ENCODE measurements around the gene EZR. TPM values are rescaled to one million over a fixed set of nuclear protein-coding genes. Genes with fewer than 3 reads are reported as not detected.

EZR gene
- total and polyA plus RNA-seq, 2 of the 8 experiments (the other 6 are each of a cell fraction or from before 2014, with no cell fraction given): 122 to 286 TPM

DNA sequence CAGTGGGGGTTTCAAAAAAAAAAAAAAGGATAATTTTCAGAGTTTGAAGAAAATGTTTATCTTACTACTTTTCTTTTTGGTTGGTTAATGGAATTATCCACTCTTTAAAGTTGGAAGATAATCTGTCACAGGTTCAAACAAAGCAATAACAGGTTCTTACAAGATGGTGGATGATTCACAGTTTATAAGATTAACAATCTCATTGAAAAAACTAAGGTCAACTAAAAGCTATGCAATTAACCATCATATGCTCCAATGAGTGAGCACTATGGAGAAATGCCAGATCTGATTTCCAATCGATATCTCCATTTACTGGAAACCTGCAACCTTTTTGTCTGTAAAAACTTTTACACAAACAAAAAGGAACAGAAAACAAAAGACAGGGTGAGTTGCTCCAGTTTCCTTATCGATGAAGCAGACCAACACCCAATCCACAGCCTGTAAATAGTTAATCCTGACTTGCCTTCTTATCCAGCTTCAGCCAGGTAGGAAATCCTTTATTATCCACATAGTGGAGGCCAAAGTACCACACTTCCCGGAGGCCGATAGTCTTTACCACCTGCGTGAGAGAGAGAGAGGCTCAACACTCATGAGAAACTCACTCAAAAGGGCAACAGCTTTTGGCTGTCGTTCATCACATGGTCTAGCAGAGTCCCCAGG lies 32.4 kb downstream of the EZR start:
- H3K4ac ChIP-seq (replicated peaks; ENCODE audit: insufficient read length, low read depth, low read length): no peak overlapping the region
- H3K23me2 ChIP-seq (ENCODE audit: low read depth, low read length): no peaks in the 10 kb centered on the region
- no peaks in the 10 kb centered on the region for H3K9me3 ChIP-seq (ENCODE audit: insufficient read depth in 2 of 2, low read depth in 1 of 2, low read length in 1 of 2)
- no peaks in the 10 kb centered on the region; a peak in 1 of 7 replicates for H3K4me1 ChIP-seq (replicated peaks in 1 of 4; ENCODE audit: control insufficient read depth in 3 of 4, insufficient read depth in 4 of 4, low read length in 3 of 4)
- peaks cover 16% of the 10 kb centered on the region; the same call in 1 of the 2 replicates for H3K79me1 ChIP-seq (ENCODE audit: low read depth, low read length)
- no peak overlapping the region for H3K9ac ChIP-seq (replicated peaks in 1 of 4; ENCODE audit: extremely low read depth in 1 of 4, low read depth in 3 of 4, low read length in 3 of 4)
- no peak overlapping the region for H2AK5ac ChIP-seq (ENCODE audit: low read depth, low read length)
- ChIA-PET POLR2A (ENCODE audit: partially characterized antibody) (interaction anchor here (1.4 kb wide), 1 partner anchor 22 kb away, joined by 5 read pairs; no protein-coding TSS in a partner anchor), CTCF (ENCODE audit: partially characterized antibody) (interaction anchor here (0.8 to 2.2 kb wide), 4 partner anchors 14 to 184 kb away, joined by 3 to 8 read pairs (median 5); no protein-coding TSS in a partner anchor)
- no peaks in the 10 kb centered on the region for H3K27me3 ChIP-seq (replicated peaks in 1 of 4; ENCODE audit: control insufficient read depth in 3 of 4, extremely low read depth in 1 of 4, insufficient read depth in 3 of 4, low read length in 3 of 4)
- no peak overlapping the region for H3K14ac ChIP-seq (ENCODE audit: insufficient read length)
- no peak overlapping the region for H2BK120ac ChIP-seq (replicated peaks; ENCODE audit: low read depth, low read length)
- H4K5ac ChIP-seq (ENCODE audit: insufficient read length, low read depth, low read length): no peak overlapping the region
- H2AFZ ChIP-seq (ENCODE audit: low read length): no peak overlapping the region
- H2BK20ac ChIP-seq (ENCODE audit: low read length): no peak overlapping the region
- H4K91ac ChIP-seq (replicated peaks; ENCODE audit: insufficient read length, low read length): no peak overlapping the region
- H3K36me3 ChIP-seq (ENCODE audit: control insufficient read depth in 2 of 4, insufficient read depth in 4 of 4, low read length in 3 of 4): peaks cover 45 to 84% (median 67%) of the 10 kb centered on the region in 4 experiments
- no peak overlapping the region for H3K4me2 ChIP-seq (ENCODE audit: insufficient read depth in 1 of 2, low read depth in 2 of 2, low read length in 2 of 2)
- no peak overlapping the region for H2BK15ac ChIP-seq (ENCODE audit: low read length)
- no peak overlapping the region for H2BK5ac ChIP-seq (ENCODE audit: low read depth, low read length)
- FAIRE-seq (no peak), DNase-seq (ENCODE audit: low read depth in 1 of 2, low spot score in 2 of 2) (no peak)
- no peak overlapping the region for H3K56ac ChIP-seq (replicated peaks; ENCODE audit: insufficient read length, low read depth, low read length)
- no peak overlapping the region for H3K4me3 ChIP-seq (ENCODE audit: extremely low read depth in 1 of 4, insufficient read depth in 2 of 4, low read depth in 3 of 4, low read length in 4 of 4)
- H3K27ac ChIP-seq (ENCODE audit: low read depth, low read length): no peak overlapping the region
- H4K20me1 ChIP-seq (replicated peaks in 1 of 2; ENCODE audit: control insufficient read depth in 1 of 2, insufficient read depth in 2 of 2, low read length in 2 of 2): peaks cover 9 to 22% of the 10 kb centered on the region in 2 experiments
- no peak overlapping the region for H3K23ac ChIP-seq (ENCODE audit: insufficient read length)
- H3K18ac ChIP-seq (ENCODE audit: extremely low read depth, low read length): no peak overlapping the region
- no peak overlapping the region for H4K8ac ChIP-seq (ENCODE audit: extremely low read depth, insufficient read depth, low read length)
- 97% methylated on average over 6 of the region's 6 CpGs; no CpG with 5 or more reads in 1 of the 2 experiments for WGBS, 2 experiments (ENCODE audit: extremely low coverage in 1 of 2, insufficient coverage in 1 of 2, insufficient read length in 1 of 2, insufficient replicate concordance in 2 of 2, low coverage in 1 of 2, low lambda C conversion rate in 2 of 2, missing lambda C conversion rate in 1 of 2)
- peaks cover 0 to 85% of the 10 kb centered on the region in 2 experiments; a peak in 3 of 4 replicates for H3K79me2 ChIP-seq (ENCODE audit: control insufficient read depth in 1 of 2, insufficient read depth in 2 of 2, low read length in 2 of 2)
- H2BK12ac ChIP-seq (ENCODE audit: low read depth, low read length): no peak overlapping the region
- TF ChIP-seq TAF7 (optimal IDR thresholded peaks at IDR 0.05; ENCODE audit: borderline replicate concordance, low read depth, low read length) (no peak), MAFK (IDR thresholded peaks at IDR 0.05; ENCODE audit: low read depth, low read length) (no peak)
